NCI-H2196 treated with DMSO at 0.1 percent for 48 hours (cell line): Measurements from ENCODE around the gene SIM2.

Experiments
- DNase-seq: peaks from one replicate; lab custom pipeline; 2025; ENCODE audit not compliant: unreplicated experiment; lab: John Stamatoyannopoulos, UW

The SIM2 gene

DNA sequence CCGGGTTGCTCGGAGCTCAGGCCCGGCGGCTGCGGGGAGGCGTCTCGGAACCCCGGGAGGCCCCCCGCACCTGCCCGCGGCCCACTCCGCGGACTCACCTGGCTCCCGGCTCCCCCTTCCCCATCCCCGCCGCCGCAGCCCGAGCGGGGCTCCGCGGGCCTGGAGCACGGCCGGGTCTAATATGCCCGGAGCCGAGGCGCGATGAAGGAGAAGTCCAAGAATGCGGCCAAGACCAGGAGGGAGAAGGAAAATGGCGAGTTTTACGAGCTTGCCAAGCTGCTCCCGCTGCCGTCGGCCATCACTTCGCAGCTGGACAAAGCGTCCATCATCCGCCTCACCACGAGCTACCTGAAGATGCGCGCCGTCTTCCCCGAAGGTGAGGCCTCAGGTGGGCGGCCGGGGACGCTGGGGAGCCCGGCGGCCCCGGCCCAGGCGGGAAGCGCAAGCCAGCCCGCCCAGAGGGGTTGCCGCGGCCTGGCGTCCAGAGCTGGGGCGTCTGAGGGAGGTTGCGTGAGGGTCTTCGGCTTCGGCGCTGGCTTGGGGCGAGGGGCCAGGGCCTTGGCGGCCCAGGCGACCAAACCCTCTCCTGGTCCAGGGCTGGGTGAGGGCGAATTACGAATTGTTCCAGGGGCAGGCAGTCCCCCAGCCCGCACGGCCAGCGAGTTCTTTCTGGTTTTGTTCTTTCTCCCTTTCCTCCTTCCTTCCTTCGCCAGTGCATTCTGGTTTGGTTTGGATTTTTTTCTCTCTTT is 805 bp downstream of the SIM2 start:
- DNase-seq, result no peak

DNA sequence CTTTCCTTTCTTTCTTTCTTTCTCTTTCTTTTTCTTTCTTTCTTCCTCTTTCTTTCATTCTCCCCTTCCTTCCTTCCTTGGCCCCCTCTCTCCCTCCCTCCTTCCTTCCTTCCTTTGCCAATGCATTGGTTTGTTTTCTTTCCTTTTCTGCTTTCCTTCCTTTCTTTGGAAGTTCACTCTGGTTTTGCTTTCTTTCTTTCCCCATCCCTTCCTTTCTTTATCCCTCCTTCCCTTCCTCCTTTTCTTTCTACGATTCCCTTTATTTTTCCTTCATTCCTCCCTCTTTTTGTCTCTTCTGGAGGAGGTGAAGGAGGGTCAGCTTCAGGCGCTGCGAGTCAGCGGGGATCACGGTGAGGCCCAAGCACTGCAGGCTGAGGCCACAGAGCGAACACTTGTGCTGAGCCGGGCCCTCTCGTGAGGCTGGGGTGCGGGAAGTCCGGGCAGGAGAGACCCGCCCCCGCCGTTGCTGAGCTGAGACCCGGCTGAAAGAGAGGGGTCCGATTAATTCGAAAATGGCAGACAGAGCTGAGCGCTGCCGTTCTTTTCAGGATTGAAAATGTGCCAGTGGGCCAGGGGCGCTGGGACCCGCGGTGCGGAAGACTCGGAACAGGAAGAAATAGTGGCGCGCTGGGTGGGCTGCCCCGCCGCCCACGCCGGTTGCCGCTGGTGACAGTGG is 1.5 kb downstream of the SIM2 start:
- DNase-seq, result no peak

DNA sequence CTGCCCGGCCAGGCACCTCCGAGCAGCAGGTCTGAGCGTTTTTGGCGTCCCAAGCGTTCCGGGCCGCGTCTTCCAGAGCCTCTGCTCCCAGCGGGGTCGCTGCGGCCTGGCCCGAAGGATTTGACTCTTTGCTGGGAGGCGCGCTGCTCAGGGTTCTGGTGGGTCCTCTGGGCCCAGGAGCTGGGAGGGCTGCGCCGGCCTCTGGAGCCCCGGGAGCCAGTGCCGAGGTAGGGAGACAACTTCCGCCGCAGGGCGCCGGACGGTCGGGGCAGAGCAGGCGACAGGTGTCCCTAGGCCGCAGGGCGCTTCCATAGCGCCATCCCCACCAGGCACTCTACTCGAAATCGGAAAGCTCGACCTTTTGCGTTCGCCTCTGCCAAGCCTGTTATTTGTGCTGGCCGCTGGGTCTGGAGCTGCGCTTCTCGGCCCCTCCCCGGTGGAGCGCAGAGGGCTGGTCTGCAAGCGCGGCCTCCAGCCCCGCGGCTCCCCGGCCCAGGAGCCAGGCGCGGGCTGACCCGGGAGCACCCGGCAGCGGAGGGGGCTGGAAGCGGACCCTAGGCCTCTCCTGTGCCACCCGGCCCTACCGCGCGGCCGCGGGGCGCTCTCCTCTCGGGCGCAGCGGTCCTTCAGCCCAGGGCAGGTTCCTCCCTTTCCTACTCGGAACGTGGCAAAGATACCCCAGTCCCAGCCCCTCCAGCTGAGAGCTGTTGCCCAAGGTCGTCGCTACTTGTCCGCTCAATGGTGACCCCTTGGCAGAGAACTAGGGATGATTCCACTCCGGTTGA is 2.2 kb downstream of the SIM2 start:
- DNase-seq, result no peak

DNA sequence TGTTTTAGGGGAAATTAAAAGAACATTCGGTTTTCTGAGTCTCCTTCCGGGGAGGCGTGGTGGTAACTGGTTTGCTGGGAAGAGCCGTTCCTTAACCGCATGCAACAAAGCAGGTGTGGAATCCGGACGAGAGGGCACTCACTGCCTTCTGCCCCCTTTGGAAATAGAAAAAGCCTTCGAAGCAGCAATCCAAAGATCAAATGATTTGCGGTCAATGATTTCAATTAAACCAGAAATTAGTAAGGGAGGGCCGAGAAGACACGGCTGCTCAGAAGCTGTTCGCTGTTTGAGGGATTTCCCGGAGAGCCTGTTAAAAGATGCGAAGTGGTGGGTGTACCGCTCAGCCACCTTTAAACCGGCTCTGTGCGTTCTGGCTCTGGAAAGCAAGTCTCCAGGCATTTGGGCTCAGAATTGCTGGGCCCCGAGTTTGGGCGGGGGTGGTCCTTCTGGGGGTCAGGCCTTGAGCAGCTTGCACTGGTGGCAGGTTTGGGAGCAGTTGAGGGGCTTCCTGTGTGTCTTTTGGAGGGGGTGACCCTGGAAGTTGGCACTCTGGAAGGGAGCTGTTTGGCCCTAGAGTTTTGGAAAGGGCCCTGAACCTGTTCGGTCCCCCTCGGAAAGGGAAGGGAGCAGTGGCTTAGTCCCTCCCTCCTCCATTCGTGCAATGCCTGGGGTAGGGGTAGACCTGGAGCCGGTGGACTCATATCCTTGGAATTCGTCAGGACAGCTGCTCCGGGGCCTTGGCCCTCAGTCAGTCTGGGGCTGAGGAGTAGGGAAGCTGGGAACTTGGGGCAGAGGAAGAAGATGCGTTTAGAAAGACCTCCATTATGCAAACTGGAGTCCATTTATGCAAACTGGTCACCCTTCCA is 3.1 kb downstream of the SIM2 start:
- no peak for DNase-seq

DNA sequence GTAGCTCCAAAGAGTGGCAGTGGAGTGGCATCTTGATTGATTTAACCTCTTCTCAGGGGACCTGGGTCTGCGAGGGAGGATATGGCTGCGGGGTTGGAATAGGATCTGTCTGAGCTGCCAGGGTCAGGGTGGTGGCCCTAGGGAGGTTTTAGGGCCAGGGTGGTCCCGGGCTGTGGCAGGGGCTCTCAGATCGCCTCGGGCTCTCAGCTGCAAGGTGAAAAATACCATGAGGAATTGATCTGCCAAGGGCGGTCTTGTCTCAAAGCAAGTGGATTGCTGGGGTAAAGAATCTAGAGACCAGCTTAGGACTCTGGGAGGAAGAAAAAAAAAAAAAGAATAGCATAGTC is 3.7 kb downstream of the SIM2 start:
- DNase-seq, result no peak

DNA sequence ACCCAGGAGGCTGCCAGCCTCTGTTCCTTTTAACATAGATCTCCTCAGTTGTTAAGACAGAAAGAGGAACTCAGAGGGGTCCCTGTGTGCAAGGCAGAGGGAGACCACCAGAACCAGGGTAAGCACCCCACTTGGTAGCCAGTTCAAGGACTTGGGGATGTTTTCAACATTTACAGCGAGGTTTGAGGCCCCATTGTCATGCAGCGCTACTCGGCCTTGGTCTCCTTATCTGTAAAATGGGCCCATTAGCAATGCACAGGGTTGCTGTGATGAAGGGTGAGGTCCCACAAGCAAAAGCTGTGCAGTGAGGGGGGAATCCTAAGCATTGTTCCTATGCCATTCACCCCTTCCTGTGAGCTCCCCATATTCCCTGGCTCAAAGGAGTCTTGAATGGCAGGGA is 4.2 kb downstream of the SIM2 start:
- DNase-seq, result no peak

DNA sequence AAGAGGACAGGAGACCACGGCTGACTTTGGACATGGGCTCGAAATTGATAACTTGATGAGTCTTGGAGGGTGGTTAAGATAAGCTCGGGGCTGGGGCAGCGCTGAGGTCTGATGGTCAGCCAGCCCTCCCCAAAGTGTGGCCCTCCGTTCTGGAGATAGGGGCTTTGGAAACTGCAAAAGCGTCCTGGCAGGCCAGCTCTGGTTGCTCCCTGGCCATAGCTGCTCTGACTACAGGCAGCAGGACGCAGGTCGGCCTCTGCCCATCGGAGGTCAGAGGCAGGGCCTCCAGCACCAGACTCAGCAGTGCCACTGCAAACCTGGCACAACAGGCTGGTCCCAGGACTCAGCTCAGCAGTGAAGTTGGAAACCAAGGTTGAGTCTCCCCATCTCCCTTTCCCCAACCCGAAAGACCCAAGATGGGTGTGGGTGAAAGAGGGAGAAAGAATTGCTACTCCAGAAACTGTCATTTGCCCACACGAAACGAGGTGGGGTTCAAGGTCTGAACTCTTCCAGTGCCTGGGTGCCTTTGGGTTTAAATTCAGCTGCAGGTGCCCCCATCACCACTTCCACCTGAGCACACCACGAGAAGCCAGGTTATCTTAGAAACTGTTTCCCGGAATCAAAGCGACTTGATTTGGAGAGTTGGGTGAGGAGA is 4.8 kb downstream of the SIM2 start:
- no peak for DNase-seq

DNA sequence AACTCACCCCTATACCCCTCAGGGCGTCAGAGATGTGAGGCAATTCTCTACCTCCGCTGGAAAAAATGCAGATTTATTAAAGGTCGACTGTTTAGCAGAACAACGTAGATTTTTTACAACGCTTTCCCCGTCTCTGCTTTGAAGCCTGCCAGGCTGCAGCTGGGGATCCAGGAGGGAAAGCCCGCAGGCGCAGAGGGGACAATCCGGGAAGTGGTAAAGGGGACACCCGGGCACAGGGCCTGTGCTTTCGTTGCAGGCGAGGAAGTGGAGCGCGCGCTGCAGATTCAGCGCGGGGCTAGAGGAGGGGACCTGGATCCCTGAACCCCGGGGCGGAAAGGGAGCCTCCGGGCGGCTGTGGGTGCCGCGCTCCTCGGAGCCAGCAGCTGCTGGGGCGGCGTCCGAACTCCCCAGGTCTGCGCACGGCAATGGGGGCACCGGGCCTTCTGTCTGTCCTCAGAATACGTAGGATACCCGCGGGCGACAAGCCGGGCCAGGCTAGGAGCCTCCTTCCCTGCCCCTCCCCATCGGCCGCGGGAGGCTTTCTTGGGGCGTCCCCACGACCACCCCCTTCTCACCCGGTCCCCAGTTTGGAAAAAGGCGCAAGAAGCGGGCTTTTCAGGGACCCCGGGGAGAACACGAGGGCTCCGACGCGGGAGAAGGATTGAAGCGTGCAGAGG is 5.5 kb downstream of the SIM2 start:
- DNase-seq, result no peak

DNA sequence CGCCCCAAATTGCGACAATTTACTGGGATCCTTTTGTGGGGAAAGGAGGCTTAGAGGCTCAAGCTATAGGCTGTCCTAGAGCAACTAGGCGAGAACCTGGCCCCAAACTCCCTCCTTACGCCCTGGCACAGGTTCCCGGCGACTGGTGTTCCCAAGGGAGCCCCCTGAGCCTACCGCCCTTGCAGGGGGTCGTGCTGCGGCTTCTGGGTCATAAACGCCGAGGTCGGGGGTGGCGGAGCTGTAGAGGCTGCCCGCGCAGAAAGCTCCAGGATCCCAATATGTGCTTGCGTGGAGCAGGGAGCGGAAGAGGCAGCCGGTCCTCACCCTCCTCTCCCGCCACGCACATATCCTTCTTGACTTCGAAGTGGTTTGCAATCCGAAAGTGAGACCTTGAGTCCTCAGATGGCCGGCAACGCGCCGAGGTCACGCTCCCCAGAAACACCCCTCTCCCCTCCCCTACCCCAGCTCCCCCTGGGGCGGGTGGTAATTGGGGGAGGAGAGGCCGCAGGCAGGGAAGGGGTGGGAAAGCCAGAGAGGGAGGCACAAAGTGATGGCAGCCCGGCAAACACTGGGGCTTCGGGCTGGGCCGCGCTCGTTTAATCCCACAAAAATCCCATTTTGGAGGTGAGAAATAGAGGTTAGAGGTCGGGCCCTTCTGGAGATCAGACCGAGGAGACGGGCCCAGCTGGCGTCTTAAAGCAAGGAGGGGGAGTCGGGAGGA is 6.2 kb downstream of the SIM2 start:
- DNase-seq, result no peak

DNA sequence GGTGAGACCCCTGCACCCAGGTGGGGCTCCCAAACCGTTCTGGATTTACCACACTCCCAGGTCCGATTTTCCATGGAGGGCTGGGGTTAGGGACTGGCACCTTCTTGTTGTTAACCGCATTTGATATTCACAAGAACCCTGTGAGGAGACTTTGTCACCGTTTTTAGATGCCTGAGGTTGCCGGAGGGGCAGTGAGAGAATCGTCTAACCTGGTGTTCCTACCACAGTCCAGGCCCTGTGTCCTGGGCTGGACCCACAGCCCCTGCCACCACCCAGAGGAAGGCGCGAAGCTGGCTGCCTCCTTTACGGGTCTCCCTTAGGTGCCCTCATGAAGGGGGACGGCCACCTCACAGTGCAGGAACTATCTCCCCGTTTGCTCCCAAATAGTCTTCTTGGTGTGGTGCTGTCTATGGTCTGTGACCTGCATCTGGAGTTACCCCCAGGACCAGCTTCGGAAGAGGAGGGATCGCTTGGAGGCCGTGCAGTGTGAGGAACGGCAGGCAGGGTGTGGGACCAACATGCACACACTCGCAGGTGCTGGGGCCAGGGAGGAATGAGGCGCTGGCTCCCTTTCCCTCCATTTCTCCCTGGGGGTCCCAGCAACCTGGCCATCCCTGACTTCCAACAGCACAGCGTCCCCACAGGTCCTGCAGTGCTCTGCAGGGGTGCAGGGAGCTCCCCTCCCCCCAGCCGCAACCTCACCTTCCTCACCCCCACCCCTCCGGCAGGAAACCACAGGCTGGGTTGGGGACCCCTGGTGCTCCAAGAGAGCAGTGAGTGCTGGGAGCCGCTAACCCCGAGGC is 7.0 kb downstream of the SIM2 start:
- DNase-seq, result no peak

DNA sequence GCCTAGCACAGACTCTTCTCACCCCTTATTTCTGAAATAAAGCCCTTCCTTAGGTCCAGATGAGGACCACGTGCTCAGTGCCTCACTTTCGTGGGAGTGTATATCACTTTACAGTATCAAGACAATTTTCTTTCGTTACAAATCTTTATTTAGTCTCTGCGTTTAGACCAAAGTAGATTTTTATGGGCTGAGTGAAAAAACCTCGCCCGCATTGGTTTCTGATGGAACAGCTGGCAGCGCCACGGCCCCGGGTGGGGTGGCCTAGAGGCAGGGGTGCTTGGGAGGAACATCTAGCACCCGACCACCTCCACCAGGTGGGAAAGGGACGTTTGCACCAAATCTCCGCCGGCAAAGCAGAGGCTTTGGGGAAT is 7.6 kb downstream of the SIM2 start:
- DNase-seq, result no peak

DNA sequence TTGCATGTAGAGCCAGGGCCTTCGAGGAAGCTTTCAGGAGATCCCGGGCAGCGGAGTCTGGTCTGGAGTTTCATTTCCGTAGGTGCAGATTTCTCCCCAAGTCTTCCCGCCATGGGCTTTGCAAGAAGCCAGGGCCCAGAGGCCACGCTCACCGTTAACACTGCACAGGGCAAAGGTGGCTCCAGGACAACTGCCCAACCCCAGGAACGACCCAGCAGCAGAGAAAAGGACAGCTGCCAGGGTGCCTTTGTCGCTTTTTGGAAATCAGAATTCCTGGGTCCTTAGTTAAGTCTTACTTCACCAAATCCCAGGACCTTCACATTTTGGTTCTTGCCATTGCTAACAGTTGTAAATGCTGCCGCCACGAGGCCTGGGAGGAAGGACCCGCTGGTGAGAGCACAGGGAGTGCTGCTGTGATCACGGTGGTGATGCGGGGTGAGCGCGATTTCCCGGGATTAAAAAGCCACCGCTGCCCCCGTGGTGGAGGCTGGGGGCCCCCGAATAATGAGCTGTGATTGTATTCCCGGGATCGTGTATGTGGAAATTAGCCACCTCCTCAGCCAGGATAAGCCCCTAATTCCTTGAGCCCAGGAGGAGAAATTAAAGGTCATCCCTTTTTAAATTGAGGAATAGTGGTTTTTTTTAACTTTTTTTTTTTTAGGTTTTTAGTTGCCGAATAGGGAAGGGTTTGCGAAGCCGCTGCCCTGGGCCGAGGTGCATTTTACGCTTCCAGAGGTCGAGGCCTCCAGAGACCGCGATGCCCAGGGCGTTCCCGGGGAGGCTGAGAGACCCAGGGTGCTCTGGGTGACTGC is 8.2 kb downstream of the SIM2 start:
- DNase-seq, result no peak

DNA sequence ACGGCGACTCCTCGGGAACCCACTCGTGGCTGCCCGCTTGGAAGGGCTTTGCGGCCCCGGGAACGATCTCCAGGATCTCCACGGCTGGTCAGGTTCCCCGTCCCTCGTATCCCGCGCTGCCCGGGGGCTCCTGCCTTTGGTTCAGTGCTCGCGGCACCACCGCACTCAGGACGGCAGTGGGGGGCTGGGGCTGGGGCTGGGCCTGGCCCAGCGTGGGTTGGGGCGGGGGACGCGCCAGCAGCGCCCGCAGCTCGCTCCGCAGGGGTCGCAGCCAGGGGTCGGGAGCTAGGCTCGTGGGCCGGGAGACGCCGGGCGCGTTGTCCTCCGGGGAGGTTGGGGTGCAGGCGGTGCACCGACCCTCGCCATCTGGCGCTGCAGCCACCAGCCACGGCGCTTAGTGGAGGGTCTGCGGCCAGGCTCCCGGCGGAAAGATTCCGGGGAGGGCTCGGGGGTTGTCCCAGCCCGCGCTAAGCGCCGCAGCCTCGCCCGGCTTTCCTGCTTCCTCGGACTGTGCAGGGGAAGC is 8.9 kb downstream of the SIM2 start:
- no peak for DNase-seq

DNA sequence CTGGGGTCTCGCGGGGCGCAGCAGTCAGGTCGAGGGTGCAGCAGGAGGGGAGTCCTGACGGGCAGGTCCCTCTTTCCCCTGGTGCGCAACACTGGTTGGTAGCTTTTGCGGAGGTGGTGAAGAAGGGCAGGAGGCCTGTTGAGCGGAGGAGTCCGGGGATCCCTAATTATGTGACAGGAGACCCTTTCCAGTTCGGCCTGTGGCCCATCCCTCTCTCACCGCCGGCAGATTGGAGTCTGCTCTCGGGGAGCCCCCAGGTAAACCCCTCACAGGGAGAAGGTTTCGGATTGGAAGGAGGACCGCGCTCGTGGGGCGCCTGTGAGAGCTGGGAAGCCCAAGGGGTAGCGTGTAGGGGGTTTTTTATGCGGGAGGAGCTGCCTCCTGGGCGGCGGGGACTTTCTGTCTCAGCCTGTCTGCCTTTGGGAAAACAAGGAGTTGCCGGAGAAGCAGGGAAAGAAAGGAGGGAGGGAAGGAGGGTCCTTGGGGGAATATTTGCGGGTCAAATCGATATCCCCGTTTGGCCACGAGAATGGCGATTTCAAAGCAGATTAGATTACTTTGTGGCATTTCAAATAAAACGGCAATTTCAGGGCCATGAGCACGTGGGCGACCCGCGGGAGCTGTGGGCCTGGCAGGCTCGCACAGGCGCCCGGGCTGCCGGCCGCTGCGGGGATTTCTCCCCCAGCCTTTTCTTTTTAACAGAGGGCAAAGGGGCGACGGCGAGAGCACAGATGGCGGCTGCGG is 9.5 kb downstream of the SIM2 start:
- DNase-seq, result no peak

DNA sequence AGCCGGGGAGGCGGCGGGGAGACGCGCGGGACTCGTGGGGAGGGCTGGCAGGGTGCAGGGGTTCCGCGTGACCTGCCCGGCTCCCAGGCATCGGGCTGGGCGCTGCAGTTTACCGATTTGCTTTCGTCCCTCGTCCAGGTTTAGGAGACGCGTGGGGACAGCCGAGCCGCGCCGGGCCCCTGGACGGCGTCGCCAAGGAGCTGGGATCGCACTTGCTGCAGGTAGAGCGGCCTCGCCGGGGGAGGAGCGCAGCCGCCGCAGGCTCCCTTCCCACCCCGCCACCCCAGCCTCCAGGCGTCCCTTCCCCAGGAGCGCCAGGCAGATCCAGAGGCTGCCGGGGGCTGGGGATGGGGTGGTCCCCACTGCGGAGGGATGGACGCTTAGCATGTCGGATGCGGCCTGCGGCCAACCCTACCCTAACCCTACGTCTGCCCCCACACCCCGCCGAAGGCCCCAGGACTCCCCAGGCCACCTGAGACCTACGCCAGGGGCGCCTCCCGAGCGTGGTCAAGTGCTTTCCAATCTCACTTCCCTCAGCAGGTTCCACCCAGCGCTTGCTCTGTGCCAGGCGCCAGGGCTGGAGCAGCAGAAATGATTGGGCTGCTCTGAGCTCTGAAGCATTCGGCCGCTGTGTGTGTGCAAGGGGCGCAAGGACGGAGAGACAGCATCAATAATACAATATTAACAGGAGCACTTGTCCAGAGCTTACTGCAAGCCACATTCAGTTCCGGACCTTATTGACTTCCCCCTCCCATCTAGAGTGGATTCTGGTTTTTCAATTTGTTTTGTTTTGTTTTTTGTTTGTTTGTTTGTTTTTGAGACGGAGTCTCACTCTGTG is 10.3 kb downstream of the SIM2 start:
- no peak for DNase-seq
